Activated naive CD8-positive, alpha-beta T cell (primary cell): ENCODE results near the gene TYW5.

Experiments used
- H3K27ac Mint-ChIP-seq: one replicate; pipeline ENCODE4 v1.8.0; 2021; ENCODE audit warnings: mixed read lengths
- H3K27me3 Mint-ChIP-seq: one replicate; pipeline ENCODE4 v1.8.0; 2021; ENCODE audit warnings: mixed read lengths
- H3K36me3 Mint-ChIP-seq: one replicate; pipeline ENCODE4 v1.8.0; 2021; ENCODE audit warnings: mixed read lengths
- H3K4me1 Mint-ChIP-seq: one replicate; pipeline ENCODE4 v1.8.0; 2021; ENCODE audit warnings: low read depth, mixed read lengths
- H3K4me3 Mint-ChIP-seq: one replicate; pipeline ENCODE4 v1.8.0; 2021; ENCODE audit warnings: mild to moderate bottlenecking, mixed read lengths
- H3K9me3 Mint-ChIP-seq: one replicate; pipeline ENCODE4 v1.8.0; 2021; ENCODE audit warnings: low read depth, mixed read lengths

The TYW5 gene

GRCh38 chr2:199955339-199956061 is at the start of gene TYW5, which contains the start of gene MAIP1:
Gene TYW5, minus strand, starts transcription at chr2:199955491. Its CDS starts 21 bp downstream, at chr2:199955470.
Gene MAIP1, plus strand, starts transcription at chr2:199955582. Its CDS starts 217 bp downstream, at chr2:199955799.
- Mint-ChIP-seq H3K27me3 (no peaks in the 10 kb centered on the region), H3K9me3 (no peaks in the 10 kb centered on the region), H3K4me3 (peak within 1 kb of the TSS; percentile 98), H3K4me1 (peaks cover 52% of the 10 kb centered on the region), H3K36me3 (peaks cover 5% of the 10 kb centered on the region), H3K27ac (peak within 1 kb of the TSS; percentile 95)

- H3K27ac Mint-ChIP-seq, result no peak overlapping the region
- no peaks in the 10 kb centered on the region for H3K36me3 Mint-ChIP-seq
- H3K27me3 Mint-ChIP-seq, result peaks cover 2% of the 10 kb centered on the region
- no peak overlapping the region for H3K4me3 Mint-ChIP-seq
- no peaks in the 10 kb centered on the region for H3K4me1 Mint-ChIP-seq
- H3K9me3 Mint-ChIP-seq, result peaks cover 7% of the 10 kb centered on the region
These were observed 48.2 kb upstream of the TYW5 start for GRCh38 chr2:200003444-200003843.

DNA sequence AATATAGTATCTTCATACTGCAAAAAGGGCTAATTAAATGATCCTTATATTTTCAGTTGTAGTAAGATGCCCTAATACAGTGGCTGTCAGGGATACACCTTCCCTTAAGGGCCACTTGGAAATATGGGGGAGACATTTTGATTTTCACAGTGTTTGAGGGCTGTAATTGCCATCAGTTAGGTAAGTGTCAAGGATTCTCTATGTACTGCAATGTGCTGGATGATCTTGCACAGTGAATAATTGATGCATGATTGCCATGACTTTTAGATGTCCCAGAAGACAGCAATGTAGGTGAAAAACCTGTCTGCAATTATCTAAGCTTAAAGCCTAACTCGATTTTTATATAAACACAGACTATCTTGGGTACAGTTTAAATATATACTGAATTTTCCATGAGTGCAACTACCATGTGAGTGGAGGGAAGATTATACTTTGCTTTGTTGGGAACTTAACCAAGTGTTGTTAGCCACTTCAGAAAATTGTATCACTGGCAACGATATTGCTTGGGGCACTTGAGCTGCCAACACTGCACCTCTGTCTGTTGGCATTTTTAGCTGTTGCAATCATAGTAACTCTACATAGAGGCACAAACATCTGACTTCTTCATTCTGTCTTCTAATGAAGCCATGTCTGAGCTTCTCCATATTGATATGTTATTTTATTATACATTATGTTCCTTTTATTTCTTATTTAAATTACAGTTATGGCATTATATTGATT is 45.3 kb upstream of the TYW5 start:
- Mint-ChIP-seq H3K36me3 (no peaks in the 10 kb centered on the region), H3K27ac (no peak overlapping the region), H3K4me1 (no peaks in the 10 kb centered on the region), H3K4me3 (no peak overlapping the region), H3K9me3 (peaks cover 4% of the 10 kb centered on the region), H3K27me3 (peaks cover 2% of the 10 kb centered on the region)

- Mint-ChIP-seq H3K4me3 (no peak overlapping the region), H3K4me1 (no peaks in the 10 kb centered on the region), H3K9me3 (no peaks in the 10 kb centered on the region)
These were observed 43.9 kb upstream of the TYW5 start for GRCh38 chr2:199999166-199999565.

DNA sequence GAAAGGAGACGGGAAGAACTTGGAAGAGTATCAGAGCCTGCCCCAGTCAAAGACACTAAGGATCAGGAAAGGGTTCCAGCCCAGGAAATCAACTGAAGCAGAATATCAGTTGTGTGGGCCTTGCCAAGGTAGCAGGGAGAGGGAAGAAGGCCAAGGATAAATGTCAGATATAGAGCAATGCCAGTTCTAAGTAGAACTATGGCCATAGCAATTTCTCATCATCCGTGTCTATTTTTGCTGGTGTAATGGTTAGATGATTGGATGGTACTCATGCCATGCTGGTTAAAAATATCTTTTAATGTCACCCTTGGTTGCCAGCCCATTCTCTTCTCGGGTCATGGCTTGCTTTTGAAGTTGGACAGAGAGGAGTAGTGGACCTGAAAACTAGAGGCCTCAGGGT is 42.0 kb upstream of the TYW5 start:
- no peaks in the 10 kb centered on the region for H3K9me3 Mint-ChIP-seq
- H3K36me3 Mint-ChIP-seq, result no peaks in the 10 kb centered on the region
- peaks cover 2% of the 10 kb centered on the region for H3K27me3 Mint-ChIP-seq
- no peak overlapping the region for H3K4me3 Mint-ChIP-seq
- no peaks in the 10 kb centered on the region for H3K4me1 Mint-ChIP-seq
- H3K27ac Mint-ChIP-seq, result no peak overlapping the region

More at GRCh38 chr2:199999166-199999565, 43.9 kb upstream of the TYW5 start:
- H3K27me3 Mint-ChIP-seq, result peaks cover 2% of the 10 kb centered on the region
- H3K36me3 Mint-ChIP-seq, result no peaks in the 10 kb centered on the region
- no peak overlapping the region for H3K27ac Mint-ChIP-seq

DNA sequence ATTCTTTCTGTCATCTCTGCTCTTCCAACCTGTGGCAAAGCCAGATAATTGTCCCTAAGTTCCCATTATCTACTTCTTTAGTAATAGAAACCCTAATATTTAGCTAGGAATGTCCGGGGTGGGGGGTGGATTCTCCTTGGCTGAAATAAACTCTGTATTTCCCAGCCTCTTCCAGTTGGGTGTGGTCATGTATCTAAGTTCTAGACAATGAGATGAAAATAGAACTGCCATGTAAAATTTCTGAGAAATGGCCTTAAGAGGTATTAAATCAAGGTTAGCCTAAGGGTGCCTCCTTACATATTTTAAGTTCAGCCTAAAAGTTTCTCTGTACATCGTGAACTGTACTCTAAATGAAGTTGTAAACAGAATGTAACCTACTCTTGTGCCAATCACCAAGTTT is 39.6 kb upstream of the TYW5 start:
- H3K27me3 Mint-ChIP-seq, result no peaks in the 10 kb centered on the region
- no peaks in the 10 kb centered on the region for H3K4me1 Mint-ChIP-seq
- no peak overlapping the region for H3K27ac Mint-ChIP-seq
- no peaks in the 10 kb centered on the region for H3K36me3 Mint-ChIP-seq
- H3K9me3 Mint-ChIP-seq, result no peaks in the 10 kb centered on the region
- H3K4me3 Mint-ChIP-seq, result no peak overlapping the region

- no peaks in the 10 kb centered on the region for H3K9me3 Mint-ChIP-seq
- no peaks in the 10 kb centered on the region for H3K4me1 Mint-ChIP-seq
- H3K4me3 Mint-ChIP-seq, result no peak overlapping the region
- no peak overlapping the region for H3K27ac Mint-ChIP-seq
- no peaks in the 10 kb centered on the region for H3K27me3 Mint-ChIP-seq
- no peaks in the 10 kb centered on the region for H3K36me3 Mint-ChIP-seq
These were observed 39.1 kb upstream of the TYW5 start for GRCh38 chr2:199994371-199994770.

- no peaks in the 10 kb centered on the region for H3K36me3 Mint-ChIP-seq
- no peaks in the 10 kb centered on the region for H3K9me3 Mint-ChIP-seq
- no peaks in the 10 kb centered on the region for H3K4me1 Mint-ChIP-seq
- no peak overlapping the region for H3K4me3 Mint-ChIP-seq
- H3K27me3 Mint-ChIP-seq, result no peaks in the 10 kb centered on the region
- H3K27ac Mint-ChIP-seq, result no peak overlapping the region
These were observed 37.0 kb upstream of the TYW5 start for GRCh38 chr2:199992296-199992695.

DNA sequence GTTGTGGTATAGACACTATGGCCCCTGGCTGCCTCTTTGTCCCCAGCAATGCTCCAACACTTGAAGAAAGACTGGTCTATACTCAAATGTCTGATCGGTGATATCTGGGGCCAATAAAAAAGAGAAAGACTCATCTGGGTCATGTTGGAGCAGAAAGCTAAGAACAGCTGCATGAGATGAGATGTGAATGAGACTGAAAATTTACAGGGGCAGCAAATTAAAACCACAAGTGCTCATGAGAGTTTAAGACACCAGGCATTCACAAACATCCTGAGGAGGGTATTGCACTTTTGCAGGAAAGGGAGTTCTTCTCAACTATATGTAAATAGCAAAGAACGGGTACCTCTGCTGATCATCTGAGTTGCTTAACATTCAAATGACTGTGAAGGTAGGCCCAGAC is 36.4 kb upstream of the TYW5 start:
- no peaks in the 10 kb centered on the region for H3K9me3 Mint-ChIP-seq
- no peak overlapping the region for H3K4me3 Mint-ChIP-seq
- no peaks in the 10 kb centered on the region for H3K27me3 Mint-ChIP-seq
- no peaks in the 10 kb centered on the region for H3K36me3 Mint-ChIP-seq
- H3K4me1 Mint-ChIP-seq, result no peaks in the 10 kb centered on the region
- no peak overlapping the region for H3K27ac Mint-ChIP-seq

DNA sequence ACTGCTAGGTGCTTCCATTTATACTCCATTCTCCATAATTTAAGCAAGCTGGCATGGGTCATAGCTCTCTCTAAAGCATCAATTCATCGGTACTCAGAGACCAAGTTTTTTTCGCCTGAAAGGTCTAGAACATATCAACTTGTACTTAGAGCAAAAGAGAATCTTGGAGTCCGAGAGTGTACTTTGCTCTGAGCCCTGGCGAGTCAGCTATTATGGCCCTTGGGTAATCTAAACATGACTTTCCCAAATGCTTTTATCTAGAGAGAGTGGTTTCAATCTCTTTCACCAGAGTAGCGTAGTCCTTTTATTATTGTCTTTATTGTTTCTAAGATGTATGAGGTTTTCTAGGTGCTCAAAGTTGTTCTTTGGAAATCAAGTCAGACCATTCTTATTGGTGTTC is 34.5 kb upstream of the TYW5 start:
- Mint-ChIP-seq H3K27me3 (no peaks in the 10 kb centered on the region), H3K4me1 (peaks cover 2% of the 10 kb centered on the region)

GRCh38 chr2:199988151-199988550 is 32.9 kb upstream of the TYW5 start:
- peaks cover 2% of the 10 kb centered on the region for H3K4me1 Mint-ChIP-seq
- no peak overlapping the region for H3K4me3 Mint-ChIP-seq
- no peaks in the 10 kb centered on the region for H3K27me3 Mint-ChIP-seq
- H3K27ac Mint-ChIP-seq, result no peak overlapping the region
- H3K9me3 Mint-ChIP-seq, result no peaks in the 10 kb centered on the region
- no peaks in the 10 kb centered on the region for H3K36me3 Mint-ChIP-seq

More for the DNA sequence above, 34.5 kb upstream of the TYW5 start:
- Mint-ChIP-seq H3K9me3 (no peaks in the 10 kb centered on the region), H3K27ac (no peak overlapping the region), H3K36me3 (no peaks in the 10 kb centered on the region), H3K4me3 (no peak overlapping the region)

GRCh38 chr2:199987586-199987985 is 32.3 kb upstream of the TYW5 start:
- no peak overlapping the region for H3K4me3 Mint-ChIP-seq
- H3K36me3 Mint-ChIP-seq, result no peaks in the 10 kb centered on the region
- H3K4me1 Mint-ChIP-seq, result peaks cover 2% of the 10 kb centered on the region
- no peaks in the 10 kb centered on the region for H3K9me3 Mint-ChIP-seq
- H3K27me3 Mint-ChIP-seq, result no peaks in the 10 kb centered on the region
- H3K27ac Mint-ChIP-seq, result no peak overlapping the region

DNA sequence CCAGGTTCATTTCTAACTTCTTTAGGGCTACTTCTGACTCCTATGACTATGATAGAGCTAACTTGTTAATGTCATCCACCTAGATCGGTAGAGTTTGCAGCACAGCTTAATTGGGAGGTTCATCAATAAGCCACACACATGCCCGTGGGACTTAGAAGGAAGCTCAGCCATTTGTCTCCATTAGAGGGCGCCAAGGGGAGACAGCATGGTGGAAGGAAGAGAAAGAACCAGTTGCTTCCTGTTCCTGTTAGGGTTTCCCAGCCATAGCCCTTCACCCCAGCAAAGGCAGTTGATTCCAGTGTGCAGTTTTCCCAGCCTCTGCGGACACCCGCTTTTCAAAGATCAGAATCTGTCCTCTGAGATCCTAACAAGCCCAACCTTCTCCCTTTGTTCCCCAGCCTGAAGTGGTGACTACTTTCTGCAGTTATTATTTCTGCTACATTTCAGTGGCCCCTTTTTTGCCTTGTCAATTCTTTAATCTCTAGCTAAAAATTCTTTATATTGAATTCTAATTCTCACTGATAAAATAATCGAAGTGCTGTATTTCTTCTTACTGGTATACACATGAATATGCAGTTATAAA is 30.4 kb upstream of the TYW5 start:
- Mint-ChIP-seq H3K27ac (no peak overlapping the region), H3K4me3 (no peak overlapping the region), H3K36me3 (no peaks in the 10 kb centered on the region), H3K27me3 (no peaks in the 10 kb centered on the region), H3K4me1 (peaks cover 2% of the 10 kb centered on the region), H3K9me3 (no peaks in the 10 kb centered on the region)

GRCh38 chr2:199984755-199985154 is 29.5 kb upstream of the TYW5 start:
- Mint-ChIP-seq H3K4me1 (peaks cover 3% of the 10 kb centered on the region), H3K27me3 (no peaks in the 10 kb centered on the region), H3K9me3 (no peaks in the 10 kb centered on the region), H3K27ac (no peak overlapping the region), H3K36me3 (no peaks in the 10 kb centered on the region), H3K4me3 (no peak overlapping the region)

- Mint-ChIP-seq H3K36me3 (no peaks in the 10 kb centered on the region), H3K4me3 (no peak overlapping the region), H3K4me1 (peaks cover 3% of the 10 kb centered on the region), H3K27me3 (no peaks in the 10 kb centered on the region), H3K9me3 (no peaks in the 10 kb centered on the region), H3K27ac (no peak overlapping the region)
These were observed 28.9 kb upstream of the TYW5 start for GRCh38 chr2:199984159-199984558.
